GM13977 (cell line): ENCODE results near the gene CAMSAP2.
"Not testable (repeated sequence)": the region's sequence is repeated elsewhere in the genome, so short reads cannot be mapped to it uniquely, and the experiment has no call there.

Experiments used
- DNase-seq: peaks from one replicate; pipeline ENCODE4 v3.0.0; 2012; ENCODE audit warnings: low spot score
- CTCF ChIP-seq: IDR thresholded peaks from 2 replicates; pipeline ENCODE4 v1.5.1; 2012; ENCODE audit warnings: mild to moderate bottlenecking, control low read depth; ENCODE audit not compliant: insufficient read depth; ENCODE audit errors: extremely low read depth, missing control alignments
- in situ Hi-C: fragments of 300-500 bp; cut with MboI; formaldehyde crosslinking; loops from one replicate; pipeline ENCODE4 v1.12.0; 2022; ENCODE audit warnings: low sequenced_read_pairs, low pct_unique_long_range_greater_than_20kb, mixed read lengths, inconsistent platforms; ENCODE audit not compliant: unreplicated experiment

Gene CAMSAP2

GRCh38 chr1:200786788-200787187, 48.1 kb downstream of the CAMSAP2 start:
- DNase-seq = no peak
- in situ Hi-C loops = no loop called here
- no peak for TF ChIP-seq CTCF

- in situ Hi-C loops = no loop called here
These were observed 49.2 kb downstream of the CAMSAP2 start for GRCh38 chr1:200787896-200788387.

GRCh38 chr1:200791012-200791411, 52.3 kb downstream of the CAMSAP2 start:
- in situ Hi-C loops, DNase-seq: not testable (repeated sequence)

More at GRCh38 chr1:200787896-200788387, 49.2 kb downstream of the CAMSAP2 start:
- no peak for TF ChIP-seq CTCF
- DNase-seq = no peak

- in situ Hi-C loops = no loop called here
- no peak for DNase-seq
- no peak for TF ChIP-seq CTCF
These were observed 55.0 kb downstream of the CAMSAP2 start for GRCh38 chr1:200793677-200794076.

GRCh38 chr1:200794506-200795065, 55.9 kb downstream of the CAMSAP2 start:
- no peak for TF ChIP-seq CTCF
- DNase-seq = no peak
- in situ Hi-C loops = no loop called here

- DNase-seq = no peak
- TF ChIP-seq CTCF = no peak
- in situ Hi-C loops = no loop called here
These were observed 56.5 kb downstream of the CAMSAP2 start for GRCh38 chr1:200795156-200795555.

GRCh38 chr1:200802042-200802441, 63.3 kb downstream of the CAMSAP2 start:
- no peak for DNase-seq
- no peak for TF ChIP-seq CTCF
- in situ Hi-C loops = loop anchor here (10.0 kb wide), 1 partner anchor 177 kb away; the partner anchor contains the start of gene KIF14
